Measurements from ENCODE around the gene SLC1A5.
"Not testable (repeated sequence)": the region's sequence is repeated elsewhere in the genome, so short reads cannot be mapped to it uniquely, and the experiment has no call there.

Gene SLC1A5

DNA sequence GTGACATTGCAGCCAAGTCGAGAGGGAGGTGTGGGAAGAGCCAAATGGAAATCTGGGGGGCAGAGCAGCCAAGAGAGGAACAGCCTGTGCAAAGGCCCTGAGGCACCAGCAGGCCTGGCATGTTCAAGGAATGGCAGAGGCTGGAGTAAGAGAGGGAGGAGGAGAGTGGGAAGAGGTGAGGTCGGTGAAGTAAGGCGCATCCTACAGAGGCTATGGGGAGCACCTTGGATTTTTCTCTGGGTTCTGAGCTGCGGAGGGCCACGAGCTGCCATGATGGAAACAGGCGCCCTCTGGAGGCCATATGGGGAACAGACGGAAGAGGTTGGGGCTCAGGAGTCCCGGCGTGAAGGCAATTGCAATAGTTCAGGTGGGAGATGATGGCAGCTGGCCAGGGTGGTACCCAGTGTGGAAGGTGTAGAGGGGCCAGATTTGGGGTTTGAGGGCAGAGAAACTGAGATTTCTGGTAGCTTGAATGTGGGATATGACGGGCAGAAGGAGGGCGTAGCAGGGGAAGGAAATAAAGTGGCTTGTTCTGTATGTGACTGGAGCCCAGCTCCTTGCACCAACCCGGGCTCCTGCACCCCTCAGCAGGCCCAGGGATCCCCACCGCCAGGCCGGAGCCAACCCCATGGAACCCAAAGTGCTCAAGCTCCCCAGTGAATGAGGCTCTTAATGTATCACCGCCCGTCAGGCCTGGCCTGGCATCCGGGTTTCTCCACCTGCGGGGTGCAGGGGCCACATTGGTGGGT, 21.7 kb downstream of the SLC1A5 start:
- H3K27ac ChIP-seq = no peak overlapping the region
- no peaks in the 10 kb centered on the region for H4K20me1 ChIP-seq (ENCODE audit: insufficient read depth)
- no peak overlapping the region for H3K4me2 ChIP-seq
- H3K79me2 ChIP-seq (ENCODE audit: insufficient read depth, low read depth) = no peaks in the 10 kb centered on the region
- no peaks in the 10 kb centered on the region for H3K27me3 ChIP-seq (ENCODE audit: insufficient read depth, low read depth)
- H3K9ac ChIP-seq = no peak overlapping the region
- no peaks in the 10 kb centered on the region for H3K36me3 ChIP-seq (ENCODE audit: insufficient read depth)
- H3K4me1 ChIP-seq (ENCODE audit: low read depth, poor library complexity, severe bottlenecking) = no peaks in the 10 kb centered on the region
- TF ChIP-seq, protein P1, sequence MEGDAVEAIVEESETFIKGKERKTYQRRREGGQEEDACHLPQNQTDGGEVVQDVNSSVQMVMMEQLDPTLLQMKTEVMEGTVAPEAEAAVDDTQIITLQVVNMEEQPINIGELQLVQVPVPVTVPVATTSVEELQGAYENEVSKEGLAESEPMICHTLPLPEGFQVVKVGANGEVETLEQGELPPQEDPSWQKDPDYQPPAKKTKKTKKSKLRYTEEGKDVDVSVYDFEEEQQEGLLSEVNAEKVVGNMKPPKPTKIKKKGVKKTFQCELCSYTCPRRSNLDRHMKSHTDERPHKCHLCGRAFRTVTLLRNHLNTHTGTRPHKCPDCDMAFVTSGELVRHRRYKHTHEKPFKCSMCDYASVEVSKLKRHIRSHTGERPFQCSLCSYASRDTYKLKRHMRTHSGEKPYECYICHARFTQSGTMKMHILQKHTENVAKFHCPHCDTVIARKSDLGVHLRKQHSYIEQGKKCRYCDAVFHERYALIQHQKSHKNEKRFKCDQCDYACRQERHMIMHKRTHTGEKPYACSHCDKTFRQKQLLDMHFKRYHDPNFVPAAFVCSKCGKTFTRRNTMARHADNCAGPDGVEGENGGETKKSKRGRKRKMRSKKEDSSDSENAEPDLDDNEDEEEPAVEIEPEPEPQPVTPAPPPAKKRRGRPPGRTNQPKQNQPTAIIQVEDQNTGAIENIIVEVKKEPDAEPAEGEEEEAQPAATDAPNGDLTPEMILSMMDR (conservative IDR thresholded peaks at IDR 0.05; ENCODE audit: low read depth, low read length) = peak; percentile 92
- no peak overlapping the region for H3K4me3 ChIP-seq (IDR thresholded peaks at IDR 0.05; ENCODE audit: insufficient read depth, low read depth, low read length)
- H2AFZ ChIP-seq (ENCODE audit: low read depth) = peak overlapping the region; percentile 27; the same call in 1 of the 2 replicates

GRCh38 chr19:46764817-46765291, 23.5 kb downstream of the SLC1A5 start:
- Histone ChIP-seq H3K79me2 (ENCODE audit: insufficient read depth, low read depth) (no peaks in the 10 kb centered on the region), H3K4me1 (ENCODE audit: low read depth, poor library complexity, severe bottlenecking) (no peaks in the 10 kb centered on the region), H3K36me3 (ENCODE audit: insufficient read depth) (no peaks in the 10 kb centered on the region), H4K20me1 (ENCODE audit: insufficient read depth) (no peaks in the 10 kb centered on the region), H3K9ac (no peak overlapping the region), H2AFZ (ENCODE audit: low read depth) (no peak overlapping the region), H3K27me3 (ENCODE audit: insufficient read depth, low read depth) (no peaks in the 10 kb centered on the region), H3K4me2 (no peak overlapping the region), H3K27ac (no peak overlapping the region), H3K4me3 (IDR thresholded peaks at IDR 0.05; ENCODE audit: insufficient read depth, low read depth, low read length) (no peak overlapping the region)
- TF ChIP-seq, protein P1 (conservative IDR thresholded peaks at IDR 0.05; ENCODE audit: low read depth, low read length) = no peak

DNA sequence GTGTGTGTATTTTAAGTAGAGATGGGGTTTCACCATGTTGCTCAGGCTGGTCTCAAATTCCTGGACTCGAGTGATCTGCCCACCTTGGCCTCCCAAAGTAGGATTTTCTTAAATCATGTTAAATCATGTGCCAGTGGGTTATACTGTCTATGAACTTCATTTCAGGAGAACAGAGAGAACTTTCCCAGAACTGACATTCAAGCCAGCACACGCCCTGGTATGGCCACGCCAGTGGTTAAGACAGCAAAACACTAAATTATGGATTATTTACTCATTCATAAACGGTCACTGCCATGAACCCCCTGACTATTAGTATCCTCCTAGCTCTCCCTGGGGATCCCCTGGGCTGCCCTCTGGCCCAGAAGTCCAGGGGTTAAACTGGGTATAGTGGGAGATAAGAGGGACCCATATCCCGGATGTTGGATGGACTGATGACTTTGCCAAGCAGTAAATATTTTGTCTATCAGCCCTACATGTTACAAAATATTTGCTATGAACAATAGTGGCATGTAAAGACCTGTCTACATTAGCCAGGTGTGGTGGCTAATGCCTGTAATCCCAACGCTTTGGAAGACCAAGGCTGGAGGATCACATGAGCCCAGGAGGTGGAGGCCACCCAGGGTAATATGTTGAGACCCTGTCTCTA, 26.0 kb downstream of the SLC1A5 start:
- Histone ChIP-seq H3K36me3 (ENCODE audit: insufficient read depth) (no peaks in the 10 kb centered on the region), H3K4me3 (IDR thresholded peaks at IDR 0.05; ENCODE audit: insufficient read depth, low read depth, low read length) (no peak overlapping the region), H3K4me2 (no peak overlapping the region), H3K4me1 (ENCODE audit: low read depth, poor library complexity, severe bottlenecking) (peaks cover 3% of the 10 kb centered on the region), H3K79me2 (ENCODE audit: insufficient read depth, low read depth) (no peaks in the 10 kb centered on the region), H3K9ac (no peak overlapping the region), H3K27ac (no peak overlapping the region), H3K27me3 (ENCODE audit: insufficient read depth, low read depth) (no peaks in the 10 kb centered on the region), H2AFZ (ENCODE audit: low read depth) (no peak overlapping the region), H4K20me1 (ENCODE audit: insufficient read depth) (no peaks in the 10 kb centered on the region)
- TF ChIP-seq, protein P1 (conservative IDR thresholded peaks at IDR 0.05; ENCODE audit: low read depth, low read length) = no peak

- H3K4me1 ChIP-seq (ENCODE audit: low read depth, poor library complexity, severe bottlenecking) = peaks cover 4% of the 10 kb centered on the region
- H3K79me2 ChIP-seq (ENCODE audit: insufficient read depth, low read depth) = no peaks in the 10 kb centered on the region
- H3K27me3 ChIP-seq (ENCODE audit: insufficient read depth, low read depth) = no peaks in the 10 kb centered on the region
- no peaks in the 10 kb centered on the region for H3K36me3 ChIP-seq (ENCODE audit: insufficient read depth)
- H2AFZ ChIP-seq (ENCODE audit: low read depth) = no peak overlapping the region
- H3K4me2 ChIP-seq = no peak overlapping the region
- H4K20me1 ChIP-seq (ENCODE audit: insufficient read depth) = no peaks in the 10 kb centered on the region
- no peak overlapping the region for H3K4me3 ChIP-seq (IDR thresholded peaks at IDR 0.05; ENCODE audit: insufficient read depth, low read depth, low read length)
- no peak overlapping the region for H3K27ac ChIP-seq
- H3K9ac ChIP-seq = no peak overlapping the region
- TF ChIP-seq, protein P1 (conservative IDR thresholded peaks at IDR 0.05; ENCODE audit: low read depth, low read length) = no peak
Observed at GRCh38 chr19:46761418-46761831, 27.0 kb downstream of the SLC1A5 start.

DNA sequence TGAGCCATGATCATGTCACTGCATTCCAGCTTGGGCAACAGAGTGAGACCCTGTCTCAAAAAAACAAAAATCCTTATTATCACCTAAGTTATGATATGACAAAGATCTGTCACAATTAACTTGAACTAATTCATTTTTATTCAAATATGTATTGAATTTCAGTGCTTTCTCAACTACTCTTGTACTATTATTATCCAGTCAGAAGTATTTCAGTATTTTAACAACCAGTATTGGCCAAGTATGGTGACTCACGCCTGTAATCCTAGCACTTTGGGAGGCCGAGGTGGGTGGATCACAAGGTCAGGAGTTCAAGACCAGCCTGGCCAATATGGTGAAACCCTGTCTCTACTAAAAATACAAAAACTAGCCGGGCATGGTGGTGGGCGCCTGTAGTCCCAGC, 27.5 kb downstream of the SLC1A5 start:
- not testable (repeated sequence) for H3K27me3 ChIP-seq (ENCODE audit: insufficient read depth, low read depth); H2AFZ ChIP-seq (ENCODE audit: low read depth); H3K27ac ChIP-seq; H3K9ac ChIP-seq; H3K4me3 ChIP-seq (IDR thresholded peaks at IDR 0.05; ENCODE audit: insufficient read depth, low read depth, low read length); H3K79me2 ChIP-seq (ENCODE audit: insufficient read depth, low read depth); H3K36me3 ChIP-seq (ENCODE audit: insufficient read depth); H4K20me1 ChIP-seq (ENCODE audit: insufficient read depth); H3K4me1 ChIP-seq (ENCODE audit: low read depth, poor library complexity, severe bottlenecking); H3K4me2 ChIP-seq
